Endothelial cell of umbilical vein (primary cell): ENCODE data around the gene RAP1GAP.

Experiments
- CTCF ChIP-seq, 2 donors: IDR thresholded peaks; 1 replicate in 1 of 2; 2 replicates in 1 of 2; pipeline ENCODE4 v1.5.1; 2011; ENCODE audit warnings: low read length in 2 of 2, mild to moderate bottlenecking in 2 of 2, moderate library complexity in 2 of 2, control low read depth in 1 of 2, inconsistent platforms in 1 of 2, low read depth in 1 of 2; ENCODE audit not compliant: insufficient read depth in 1 of 2; ENCODE audit errors: extremely low read depth in 1 of 2
- MAX ChIP-seq: IDR thresholded peaks from 2 replicates; pipeline ENCODE4 v1.6.1; 2011; ENCODE audit not compliant: insufficient read depth, insufficient read length

- TF ChIP-seq CTCF (IDR thresholded peaks at IDR 0.05; ENCODE audit: extremely low read depth in 1 of 2, insufficient read depth in 1 of 2, low read depth in 1 of 2, low read length in 2 of 2) (no peak), MAX (no peak)
These were observed 38.4 kb downstream of the RAP1GAP start for GRCh38 chr1:21630571-21631343.
